HepG2 (cell line): Measurements from ENCODE around the gene TOP1. TPM values are rescaled to one million over a fixed set of nuclear protein-coding genes. Genes with fewer than 3 reads are reported as not detected.
A peak's percentile ranks its signal among the peaks of the same experiment; 100 is the strongest.

Source experiments
- ATAC-seq: fragments of 200-7000 bp; cut with Tn5 transposase; 3 replicates; pipeline ENCODE4 v1.9.1; 2020; ENCODE audit warnings: mild to moderate bottlenecking, moderate library complexity
- BruUV-seq: library from RNA; stranded (reverse); fragments of 400-500 nt; replicated peaks from 2 replicates; lab custom pipeline; 2021; lab: Mats Ljungman, UMichigan
- CTCF ChIA-PET: fragments of 300-600 bp; formaldehyde crosslinking; extraction: SDS; loops from one replicate; lab custom pipeline; 2021; ENCODE audit warnings: low total read pairs, inconsistent platforms, low intra/inter-chr PET ratio; lab: Yijun Ruan, JAX
- POLR2A ChIA-PET: fragments of 350-600 bp; sonication (Branson Sonifier 250); formaldehyde crosslinking; loops from one replicate; lab custom pipeline; 2020; ENCODE audit warnings: antibody characterized with exemption, inconsistent platforms; lab: Yijun Ruan, JAX
- DNase-seq: peaks from one replicate; pipeline ENCODE4 v3.0.0-alpha.2; 2015; ENCODE audit warnings: low spot score
- FAIRE-seq: peaks from 3 replicates; lab custom pipeline; 2011; peaks lifted over from hg19 to GRCh38; lab: Jason Lieb, UNC
- H2AFZ ChIP-seq: one replicate; pipeline ENCODE4 v1.6.1; 2011; ENCODE audit warnings: low read length, inconsistent platforms
- H3K27ac ChIP-seq: fragments of 300-600 bp; 3 replicates; pipeline ENCODE4 v1.8.0; 2011; ENCODE audit warnings: mixed run types, mild to moderate bottlenecking, mixed read lengths, low read length, inconsistent platforms; ENCODE audit not compliant: insufficient read depth; ENCODE audit errors: extremely low read length
- H3K27me3 ChIP-seq, 2 experiments: fragments of 200-600 bp in 1 of 2; 2 replicates in 1 of 2; 3 replicates in 1 of 2; pipeline versions ENCODE4 v1.6.0 to v1.8.0; 2011; ENCODE audit warnings: low read length in 2 of 2, mild to moderate bottlenecking in 2 of 2, moderate library complexity in 2 of 2, inconsistent platforms in 1 of 2; ENCODE audit not compliant: insufficient read depth in 2 of 2, control insufficient read depth in 1 of 2
- H3K36me3 ChIP-seq, 2 experiments: fragments of 200-600 bp in 1 of 2; replicated peaks in 1 of 2; 2 replicates in 1 of 2; 3 replicates in 1 of 2; pipeline versions ENCODE4 v1.5.1 to v1.8.0; 2011; ENCODE audit warnings: low read length in 2 of 2, inconsistent platforms in 1 of 2; ENCODE audit not compliant: insufficient read depth in 2 of 2, control insufficient read depth in 1 of 2
- H3K4me1 ChIP-seq: 2 replicates; pipeline ENCODE4 v1.5.1; 2012; ENCODE audit warnings: low read length, inconsistent platforms; ENCODE audit not compliant: insufficient read depth
- H3K4me2 ChIP-seq: 2 replicates; pipeline ENCODE4 v1.6.0; 2011; ENCODE audit warnings: low read depth, low read length, inconsistent platforms
- H3K4me3 ChIP-seq, 3 experiments: fragments of 200-600 bp in 1 of 3; sonication (generic), shearing (Covaris generic) in 1 of 3; replicated peaks in 1 of 3; 2 replicates each; pipeline ENCODE4 v1.5.1; 2011 to 2016; ENCODE audit warnings: low read length in 3 of 3, inconsistent platforms in 2 of 3, low read depth in 2 of 3, mild to moderate bottlenecking in 2 of 3, control low read depth in 1 of 3, mixed read lengths in 1 of 3; ENCODE audit not compliant: insufficient read depth in 1 of 3
- H3K79me2 ChIP-seq: one replicate; pipeline ENCODE4 v1.6.1; 2011; ENCODE audit warnings: low read length, inconsistent platforms; ENCODE audit not compliant: insufficient read depth
- H3K9ac ChIP-seq: 2 replicates; pipeline ENCODE4 v1.6.0; 2011; ENCODE audit warnings: mild to moderate bottlenecking, low read depth, low read length, inconsistent platforms; ENCODE audit not compliant: insufficient read depth
- H3K9me3 ChIP-seq: 2 replicates; pipeline ENCODE4 v1.5.1; 2012; ENCODE audit warnings: mild to moderate bottlenecking, low read length
- H4K20me1 ChIP-seq: 2 replicates; pipeline ENCODE4 v1.6.0; 2011; ENCODE audit warnings: inconsistent platforms, mild to moderate bottlenecking, low read length, moderate library complexity; ENCODE audit not compliant: insufficient read depth
- BCL6 ChIP-seq: IDR thresholded peaks from 2 replicates; pipeline ENCODE4 v1.6.1; 2016; ENCODE audit warnings: missing genetic modification reagents, missing compliant biosample characterization
- EEA1 ChIP-seq: sonication (generic); formaldehyde crosslinking; IDR thresholded peaks from 2 replicates; pipeline ENCODE4 v1.5.1; 2020; ENCODE audit warnings: mild to moderate bottlenecking, missing genetic modification reagents, borderline replicate concordance
- MXI1 ChIP-seq: IDR thresholded peaks from 3 replicates; pipeline ENCODE4 v1.6.1; 2012; ENCODE audit warnings: low read depth, low read length, inconsistent platforms, borderline replicate concordance
- PHF20 ChIP-seq: sonication (generic); formaldehyde crosslinking; IDR thresholded peaks from 2 replicates; pipeline ENCODE4 v1.5.0; 2020; ENCODE audit warnings: mild to moderate bottlenecking, missing genetic modification reagents
- RAD51 ChIP-seq: fragments of 450-650 bp; IDR thresholded peaks from 2 replicates; pipeline ENCODE4 v1.6.1; 2016; ENCODE audit warnings: borderline replicate concordance
- REL ChIP-seq: sonication (generic); formaldehyde crosslinking; conservative IDR thresholded peaks from 2 replicates; pipeline ENCODE4 v1.8.0; 2022; ENCODE audit warnings: mild to moderate bottlenecking, missing genetic modification reagents, moderate library complexity
- SMC3 ChIP-seq: IDR thresholded peaks from 2 replicates; pipeline ENCODE4 v1.6.1; 2011; ENCODE audit warnings: low read length, improper control_type of control experiment
- ZC3H13 ChIP-seq: sonication (generic); formaldehyde crosslinking; IDR thresholded peaks from 2 replicates; pipeline ENCODE4 v1.8.1; 2023; ENCODE audit warnings: mild to moderate bottlenecking, missing genetic modification reagents, moderate library complexity
- WGBS: methylation state at CpG from one replicate; pipeline ENCODE4 v1.1.6; 2017; ENCODE audit warnings: low lambda C conversion rate; 5-methylcytosine and 5-hydroxymethylcytosine counted together
- in situ Hi-C: cut with HindIII; loops from 2 replicates; pipeline ENCODE4 v1.10.0; 2017; ENCODE audit warnings: low pct_unique_long_range_greater_than_20kb; ENCODE audit not compliant: extremely low pct_ligation_motif_present
- intact Hi-C: fragments of 100-400 bp; cut with micrococcal nuclease; formaldehyde crosslinking; loops from one replicate; pipeline ENCODE4 v1.10.0; 2022; ENCODE audit not compliant: unreplicated experiment
- polyA plus RNA-seq, 8 experiments: library from polyadenylated mRNA; depleted of rRNA in 3 of 8; stranded (reverse) in 7 of 8; unstranded in 1 of 8; fragments of >200 nt; fragmentation: Illumina TruSeq in 4 of 8; extraction: Trizol in 4 of 8; gene quantifications; 2 replicates each; pipeline versions ENCODE4 v1.2.1 to v1.2.3, GENCODE V29; 2011 to 2016; ENCODE audit warnings: low read depth in 4 of 8, missing spikeins in 1 of 8, mixed read lengths in 1 of 8; ENCODE audit not compliant: insufficient read depth in 1 of 8
- total RNA-seq, 5 experiments: library from RNA; depleted of rRNA; stranded (reverse); fragments of >200 nt; fragmentation: Illumina TruSeq; extraction: Trizol; gene quantifications; 2 replicates each; pipeline ENCODE4 v1.2.3, GENCODE V29; 2016; ENCODE audit warnings: low read depth in 1 of 5
- TF ChIP-seq, protein P1 (sequence below): IDR thresholded peaks from 2 replicates; pipeline ENCODE4 v1.6.1; 2018; ENCODE audit warnings: missing genetic modification reagents, mild to moderate bottlenecking, missing compliant biosample characterization
- TF ChIP-seq, protein P2 (sequence below): sonication (generic); formaldehyde crosslinking; IDR thresholded peaks from 2 replicates; pipeline ENCODE4 v1.8.1; 2022; ENCODE audit warnings: mild to moderate bottlenecking, missing genetic modification reagents
- TF ChIP-seq, protein P3 (sequence below): sonication (generic); formaldehyde crosslinking; IDR thresholded peaks from 2 replicates; pipeline ENCODE4 v1.5.1; 2020; ENCODE audit warnings: mild to moderate bottlenecking, missing genetic modification reagents

The TOP1 gene
- total and polyA plus RNA-seq, 2 of the 13 experiments (the other 11 are each of a cell fraction or from before 2014, with no cell fraction given), result 10.2 to 19.4 TPM

DNA sequence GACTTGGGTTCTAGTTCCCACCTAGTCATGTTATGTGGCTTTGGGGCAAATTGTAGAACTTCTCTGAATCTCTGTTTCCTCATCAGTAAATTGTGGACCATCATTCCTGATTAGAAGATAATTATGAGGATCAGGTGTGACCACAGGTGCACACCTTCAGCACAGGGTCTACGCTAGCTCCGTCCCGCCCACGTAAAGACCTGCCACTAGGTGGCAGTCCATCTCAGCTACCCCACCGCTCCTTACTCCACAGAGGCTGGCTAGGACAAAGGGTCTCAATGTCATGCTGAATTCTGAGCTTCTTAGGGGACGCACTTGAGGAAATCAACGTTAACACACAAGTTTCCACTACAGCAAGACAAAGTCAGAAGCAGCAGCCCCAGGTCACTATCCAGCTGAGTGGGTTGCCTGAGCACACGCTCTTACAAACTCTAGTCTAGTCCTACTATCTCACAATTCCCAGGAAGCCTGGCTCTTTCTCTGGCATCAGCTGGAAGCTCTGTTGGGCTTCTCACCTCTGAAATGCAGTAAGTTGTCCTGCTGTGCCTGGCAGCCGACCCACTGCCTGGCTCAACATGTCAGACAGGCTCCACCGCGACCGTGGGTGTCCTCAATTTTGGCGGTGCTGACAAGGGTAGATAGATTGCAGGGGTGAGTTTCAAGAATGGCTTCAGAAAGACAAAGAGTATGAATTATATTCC is 106.7 kb downstream of the TOP1 start (continued):
- TF ChIP-seq, protein P1, sequence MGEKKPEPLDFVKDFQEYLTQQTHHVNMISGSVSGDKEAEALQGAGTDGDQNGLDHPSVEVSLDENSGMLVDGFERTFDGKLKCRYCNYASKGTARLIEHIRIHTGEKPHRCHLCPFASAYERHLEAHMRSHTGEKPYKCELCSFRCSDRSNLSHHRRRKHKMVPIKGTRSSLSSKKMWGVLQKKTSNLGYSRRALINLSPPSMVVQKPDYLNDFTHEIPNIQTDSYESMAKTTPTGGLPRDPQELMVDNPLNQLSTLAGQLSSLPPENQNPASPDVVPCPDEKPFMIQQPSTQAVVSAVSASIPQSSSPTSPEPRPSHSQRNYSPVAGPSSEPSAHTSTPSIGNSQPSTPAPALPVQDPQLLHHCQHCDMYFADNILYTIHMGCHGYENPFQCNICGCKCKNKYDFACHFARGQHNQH (CRISPR knock-in tag), result peak; percentile 78; the same call in 1 of the 2 replicates
- TF ChIP-seq BCL6 (CRISPR knock-in tag), result peak; percentile 50; the same call in 1 of the 2 replicates

DNA sequence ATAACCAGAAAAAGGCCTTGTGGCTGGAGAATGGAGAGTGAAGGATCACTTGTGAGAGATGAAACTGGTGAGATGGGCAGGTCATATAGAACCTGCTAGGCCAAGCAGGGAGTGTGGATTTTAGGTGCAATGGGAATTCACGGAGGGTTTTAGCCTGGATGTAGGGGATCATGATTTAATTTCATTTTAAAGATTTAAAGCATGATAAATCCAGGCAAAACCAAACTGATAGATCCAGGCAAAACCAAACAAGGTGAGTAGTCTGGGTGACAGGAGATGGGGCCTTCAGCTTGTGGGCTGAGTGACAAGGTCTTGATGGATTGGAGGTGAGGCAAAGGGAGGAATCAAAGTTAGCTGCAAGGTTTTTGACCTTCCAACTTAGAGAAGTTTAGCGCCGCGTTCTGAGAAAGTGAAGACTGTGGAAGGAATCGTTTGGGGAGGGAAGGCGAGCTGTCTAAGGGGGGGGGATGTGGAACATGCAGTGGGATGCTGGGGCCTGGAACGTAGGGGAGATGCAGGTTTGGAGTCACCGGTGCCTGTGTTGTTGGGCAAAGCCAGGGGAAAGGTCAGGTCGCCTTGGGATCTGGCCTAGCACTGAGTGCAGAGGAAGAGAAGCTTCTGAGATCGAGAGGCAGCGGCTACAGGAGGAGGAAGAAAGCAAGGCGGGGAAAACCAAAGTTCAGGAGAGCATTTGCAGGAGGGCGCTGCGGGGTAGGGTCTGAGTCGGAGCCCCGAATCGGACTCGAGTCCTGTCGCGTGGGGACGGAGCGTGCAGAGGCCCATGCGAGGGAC is 107.5 kb downstream of the TOP1 start:
- Histone ChIP-seq H3K36me3 (no peaks in the 10 kb centered on the region; a peak in 1 of 5 replicates), H3K9me3 (no peaks in the 10 kb centered on the region), H2AFZ (no peak overlapping the region), H3K27me3 (no peaks in the 10 kb centered on the region), H3K27ac (peak overlapping the region; percentile 88), H3K4me1 (peaks cover 75% of the 10 kb centered on the region), H3K4me2 (peak overlapping the region; percentile 97), H4K20me1 (no peaks in the 10 kb centered on the region; the same call in 1 of the 2 replicates), H3K9ac (peak overlapping the region; percentile 96), H3K79me2 (peaks cover 36% of the 10 kb centered on the region), H3K4me3 (peak overlapping the region; percentile 81 to 91 (median 85))
- ChIA-PET CTCF (interaction anchor here (2.1 to 2.6 kb wide), 3 partner anchors 37 to 203 kb away, joined by 8 to 28 read pairs (median 13); partner anchors contain the start of gene LPIN3), POLR2A (interaction anchor here (0.8 to 2.3 kb wide), 5 partner anchors 8 to 204 kb away, joined by 3 to 18 read pairs (median 7); partner anchors contain the start of gene LPIN3)
- DNase-seq (no peak), FAIRE-seq (no peak), ATAC-seq (peak; percentile 6)
- TSS peak; percentile 60 for BruUV-seq
- in situ Hi-C loops, result loop anchor here (10.0 kb wide), 1 partner anchor 199 kb away; no protein-coding TSS in a partner anchor
- intact Hi-C loops, result loop anchor here (1.0 to 2.0 kb wide), 3 partner anchors 37 to 204 kb away; partner anchors contain the start of gene LPIN3
- WGBS, result 12% methylated on average over 23 of the region's 23 CpGs
- TF ChIP-seq ZC3H13 (CRISPR knock-in tag) (no peak), SMC3 (no peak), EEA1 (CRISPR knock-in tag) (no peak), PHF20 (no peak), REL (CRISPR knock-in tag) (0 out of 2 replicates have a peak, but pooled peaks have one; percentile 16), MXI1 (peak; percentile 28; the same call in 1 of the 3 replicates), RAD51 (no peak)
- TF ChIP-seq, protein P2, sequence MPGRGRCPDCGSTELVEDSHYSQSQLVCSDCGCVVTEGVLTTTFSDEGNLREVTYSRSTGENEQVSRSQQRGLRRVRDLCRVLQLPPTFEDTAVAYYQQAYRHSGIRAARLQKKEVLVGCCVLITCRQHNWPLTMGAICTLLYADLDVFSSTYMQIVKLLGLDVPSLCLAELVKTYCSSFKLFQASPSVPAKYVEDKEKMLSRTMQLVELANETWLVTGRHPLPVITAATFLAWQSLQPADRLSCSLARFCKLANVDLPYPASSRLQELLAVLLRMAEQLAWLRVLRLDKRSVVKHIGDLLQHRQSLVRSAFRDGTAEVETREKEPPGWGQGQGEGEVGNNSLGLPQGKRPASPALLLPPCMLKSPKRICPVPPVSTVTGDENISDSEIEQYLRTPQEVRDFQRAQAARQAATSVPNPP, result no peak
- TF ChIP-seq, protein P3, sequence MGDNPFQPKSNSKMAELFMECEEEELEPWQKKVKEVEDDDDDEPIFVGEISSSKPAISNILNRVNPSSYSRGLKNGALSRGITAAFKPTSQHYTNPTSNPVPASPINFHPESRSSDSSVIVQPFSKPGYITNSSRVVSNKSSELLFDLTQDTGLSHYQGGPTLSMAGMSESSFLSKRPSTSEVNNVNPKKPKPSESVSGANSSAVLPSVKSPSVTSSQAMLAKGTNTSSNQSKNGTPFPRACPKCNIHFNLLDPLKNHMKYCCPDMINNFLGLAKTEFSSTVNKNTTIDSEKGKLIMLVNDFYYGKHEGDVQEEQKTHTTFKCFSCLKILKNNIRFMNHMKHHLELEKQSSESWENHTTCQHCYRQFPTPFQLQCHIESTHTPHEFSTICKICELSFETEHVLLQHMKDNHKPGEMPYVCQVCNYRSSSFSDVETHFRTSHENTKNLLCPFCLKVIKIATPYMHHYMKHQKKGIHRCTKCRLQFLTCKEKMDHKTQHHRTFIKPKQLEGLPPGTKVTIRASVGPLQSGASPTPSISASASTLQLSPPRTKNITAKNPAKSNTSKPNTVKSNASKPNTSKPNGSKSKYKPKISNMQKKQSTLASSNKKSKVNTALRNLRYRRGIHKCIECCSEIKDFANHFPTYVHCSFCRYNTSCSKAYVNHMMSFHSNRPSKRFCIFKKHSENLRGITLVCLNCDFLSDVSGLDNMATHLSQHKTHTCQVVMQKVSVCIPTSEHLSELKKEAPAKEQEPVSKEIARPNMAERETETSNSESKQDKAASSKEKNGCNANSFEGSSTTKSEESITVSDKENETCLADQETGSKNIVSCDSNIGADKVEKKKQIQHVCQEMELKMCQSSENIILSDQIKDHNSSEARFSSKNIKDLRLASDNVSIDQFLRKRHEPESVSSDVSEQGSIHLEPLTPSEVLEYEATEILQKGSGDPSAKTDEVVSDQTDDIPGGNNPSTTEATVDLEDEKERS (CRISPR knock-in tag), result no peak; the same call in 1 of the 2 replicates
